ENCODE measurements around the gene SECISBP2L.

The SECISBP2L gene

DNA sequence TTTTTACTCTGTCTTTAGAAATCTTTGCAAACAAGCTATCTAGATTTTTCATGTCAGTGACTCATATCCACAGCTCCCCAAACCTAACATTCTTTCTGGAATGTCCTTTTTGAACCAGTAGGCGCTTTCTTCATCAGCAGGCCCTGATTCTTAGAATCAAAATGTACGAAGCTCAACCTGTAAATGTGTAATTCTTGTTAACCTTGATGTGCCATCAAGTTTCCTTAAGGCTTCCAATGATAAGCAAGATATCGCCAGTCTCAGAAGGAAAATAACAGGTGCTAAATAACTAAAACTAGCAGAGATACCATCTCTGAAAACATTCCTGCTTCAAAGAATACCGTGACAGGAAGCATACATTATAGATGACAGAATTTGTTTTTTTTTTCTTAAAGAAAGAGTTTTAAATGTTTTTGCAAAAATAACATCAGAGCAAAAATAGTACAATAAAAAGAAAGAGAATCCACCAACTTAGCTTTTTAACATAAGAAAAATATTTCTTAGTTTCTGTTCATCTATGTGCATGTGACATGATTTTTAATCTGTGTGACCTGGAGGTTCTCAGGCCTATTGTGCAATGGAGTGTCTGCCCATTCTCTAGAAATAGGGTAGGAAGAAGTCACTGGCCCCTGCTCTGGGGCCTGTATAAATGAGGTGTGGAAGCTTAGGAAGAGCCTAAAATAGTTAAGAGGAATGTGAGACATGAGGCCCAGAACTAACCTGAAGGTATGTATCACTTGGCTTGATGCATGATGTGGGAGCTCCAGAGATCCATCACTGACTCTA is 14.7 kb upstream of the SECISBP2L start:
- DNase-seq (ENCODE audit: low read depth, low spot score): no peak

DNA sequence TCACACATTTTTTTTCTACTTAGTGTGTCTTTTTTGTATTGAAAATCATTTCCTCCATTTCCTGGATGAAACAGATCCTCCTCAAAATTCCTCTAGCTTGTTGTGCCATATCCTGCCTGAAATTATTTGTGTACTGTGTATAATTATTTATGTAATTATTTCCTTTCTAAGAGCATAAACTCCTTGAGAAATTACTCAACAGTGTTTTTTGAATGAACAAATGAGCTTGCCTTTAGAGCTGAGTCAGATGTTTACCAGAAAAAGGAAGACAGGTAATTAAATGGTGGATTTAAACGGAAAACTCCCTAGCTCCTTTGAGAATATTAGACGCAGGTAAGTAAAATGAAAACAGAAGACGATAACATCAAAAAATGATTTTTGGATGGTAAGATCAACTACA is 13.2 kb upstream of the SECISBP2L start:
- DNase-seq (ENCODE audit: low read depth, low spot score): no peak

DNA sequence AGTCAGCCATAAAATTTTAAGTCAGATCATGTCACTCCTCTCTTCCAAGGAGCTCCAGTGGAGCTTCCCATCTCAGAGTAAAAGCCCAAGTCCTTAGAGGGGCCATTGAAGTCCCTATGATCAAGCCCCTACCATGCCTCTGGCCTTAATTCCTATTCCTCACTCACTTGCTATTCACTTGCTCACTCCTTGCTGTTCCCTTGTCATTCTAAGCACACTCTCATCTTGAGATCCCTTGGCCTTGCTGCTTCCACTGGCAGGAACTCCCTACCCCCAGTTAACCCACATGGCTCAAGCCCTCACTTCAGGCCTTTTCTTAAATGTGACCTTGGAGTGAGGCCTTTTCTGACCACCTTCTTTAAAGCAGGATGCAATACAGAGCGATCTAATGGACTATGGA is 12.3 kb upstream of the SECISBP2L start:
- DNase-seq (ENCODE audit: low read depth, low spot score): no peak

DNA sequence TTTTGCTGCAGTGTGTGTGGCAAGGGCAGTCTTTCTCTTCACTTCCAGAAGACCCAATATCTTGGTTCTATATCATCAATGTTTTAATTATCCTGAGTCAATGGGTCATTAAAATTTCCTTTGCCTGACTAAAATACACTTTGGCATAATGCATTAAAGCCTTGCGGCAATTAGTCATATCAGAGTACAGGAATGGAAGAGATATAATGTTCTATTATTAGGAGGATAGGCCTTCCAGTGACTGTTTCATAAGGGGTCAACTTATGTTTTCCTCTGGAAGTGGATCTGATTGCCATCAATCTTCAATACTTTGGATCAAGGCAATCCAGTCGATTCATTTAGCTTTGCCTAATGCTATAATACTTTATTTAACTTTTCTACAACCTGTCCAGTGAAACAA is 9.4 kb upstream of the SECISBP2L start:
- no peak for DNase-seq (ENCODE audit: low read depth, low spot score)

DNA sequence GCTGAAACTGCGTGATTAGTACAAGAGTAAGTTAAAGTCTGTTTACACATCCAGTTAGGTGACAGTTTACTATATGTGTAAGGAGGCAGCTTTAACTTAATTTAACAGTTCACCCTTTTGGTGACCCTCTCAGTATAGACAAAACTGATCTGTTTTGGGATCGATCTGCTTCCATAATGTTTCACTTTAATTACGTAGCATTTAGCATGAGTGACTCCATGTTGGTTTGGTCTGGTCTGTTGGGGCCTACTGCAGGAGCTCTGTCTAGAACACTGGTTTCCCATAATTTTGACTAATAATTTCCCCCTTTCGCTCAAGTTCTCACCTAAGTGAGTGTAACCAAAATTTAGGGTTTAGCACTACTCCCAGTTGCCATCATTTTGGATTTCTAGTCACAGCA is 6.4 kb upstream of the SECISBP2L start:
- no peak for DNase-seq (ENCODE audit: low read depth, low spot score)

DNA sequence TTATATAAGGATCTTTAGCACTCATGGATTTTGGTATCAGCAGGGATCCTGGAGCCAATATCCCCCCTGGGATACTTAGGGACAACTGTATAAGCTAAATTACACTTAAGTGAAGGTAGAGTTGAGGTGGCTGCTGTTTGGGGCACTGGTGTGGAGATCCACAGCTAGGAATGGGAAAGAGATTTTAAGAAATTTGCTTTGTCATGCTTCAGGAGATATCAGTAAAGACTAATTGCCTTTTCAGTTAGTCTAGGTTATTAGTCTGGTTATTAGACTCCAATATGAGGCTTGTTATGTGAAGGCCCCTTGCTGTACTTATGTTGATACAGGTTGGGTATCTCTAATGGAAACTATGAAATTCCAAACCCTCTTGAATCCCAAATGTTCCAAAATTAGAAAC is 1.2 kb upstream of the SECISBP2L start:
- DNase-seq (ENCODE audit: low read depth, low spot score): no peak

DNA sequence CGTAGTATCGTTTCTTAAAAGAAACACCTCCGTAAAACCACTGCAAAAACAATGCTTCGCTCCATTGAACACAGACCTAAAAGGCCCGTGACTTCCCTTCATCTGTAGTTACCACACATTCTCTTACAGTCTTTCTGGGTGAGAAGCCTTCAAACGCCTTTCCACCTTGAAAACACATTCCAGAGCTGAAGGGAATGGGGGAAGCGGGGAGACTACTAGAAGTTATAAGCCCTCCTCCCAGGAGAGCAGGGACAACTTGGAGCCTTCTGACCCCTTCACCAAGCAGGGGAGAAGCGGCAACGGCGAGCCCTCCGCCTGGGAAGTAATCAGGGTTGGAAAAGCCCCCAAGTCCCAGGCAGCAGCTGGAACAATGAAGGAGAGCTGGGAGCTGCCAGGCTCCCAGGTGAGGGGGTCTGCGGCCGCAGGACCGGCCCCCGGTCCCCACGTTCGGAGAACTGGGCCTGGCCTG is 461 bp downstream of the SECISBP2L start:
- DNase-seq (ENCODE audit: low read depth, low spot score): no peak

DNA sequence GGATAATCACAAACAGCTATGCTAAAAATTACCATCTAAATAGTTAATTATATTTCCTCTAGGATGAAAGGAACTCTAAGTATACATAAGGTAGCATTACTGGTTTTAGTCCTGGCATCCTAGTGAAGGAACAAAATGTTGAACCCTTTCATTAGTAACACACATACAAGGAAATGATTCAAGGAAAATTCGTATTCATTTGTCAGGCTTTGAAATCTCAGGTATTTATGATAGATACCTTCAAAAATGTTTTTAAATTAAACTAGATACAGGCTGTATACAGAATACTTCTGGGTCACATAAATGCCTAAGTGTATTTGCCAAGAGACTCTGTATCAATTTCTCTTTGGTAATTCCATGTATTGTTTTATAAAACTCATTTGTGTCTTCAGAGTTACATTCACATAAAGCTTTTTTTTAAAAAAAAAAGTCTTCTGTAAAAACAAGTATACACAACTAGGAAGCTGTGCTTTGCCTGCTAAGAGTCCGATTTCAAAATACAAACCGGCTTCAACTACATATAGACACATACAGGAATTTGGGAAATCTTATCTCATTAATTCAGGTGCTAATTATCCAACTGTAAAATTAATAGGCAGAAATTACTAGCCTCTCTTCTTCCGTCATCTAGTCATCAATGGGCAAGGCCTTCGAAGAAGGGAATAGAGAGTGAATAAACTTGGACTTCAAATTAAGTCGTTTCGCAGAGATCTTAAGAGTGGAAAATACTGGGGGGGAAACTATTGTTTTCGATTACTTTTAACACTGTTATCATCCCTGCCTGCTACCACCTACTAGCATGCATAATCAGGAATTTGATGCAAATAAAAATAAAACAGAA is 1.3 kb downstream of the SECISBP2L start:
- no peak for DNase-seq (ENCODE audit: low read depth, low spot score)

DNA sequence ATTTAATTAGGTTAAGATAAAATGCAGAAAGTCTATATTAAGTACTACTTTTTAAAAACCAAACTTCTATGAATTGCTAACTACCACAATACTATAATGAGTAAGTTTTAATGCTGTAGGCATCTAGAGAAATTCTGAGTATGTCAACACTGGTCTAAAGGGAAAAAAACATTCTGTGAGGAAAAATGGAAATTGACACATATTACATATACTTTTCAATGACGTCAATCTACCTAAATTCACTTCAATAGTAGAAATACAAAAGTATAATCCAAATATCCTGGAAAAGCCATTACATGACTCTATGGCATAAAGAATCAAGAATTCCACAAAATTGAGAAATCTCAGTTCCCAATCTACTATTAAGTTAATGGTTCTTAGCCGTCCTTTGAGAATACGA is 2.2 kb downstream of the SECISBP2L start:
- no peak for DNase-seq (ENCODE audit: low read depth, low spot score)

DNA sequence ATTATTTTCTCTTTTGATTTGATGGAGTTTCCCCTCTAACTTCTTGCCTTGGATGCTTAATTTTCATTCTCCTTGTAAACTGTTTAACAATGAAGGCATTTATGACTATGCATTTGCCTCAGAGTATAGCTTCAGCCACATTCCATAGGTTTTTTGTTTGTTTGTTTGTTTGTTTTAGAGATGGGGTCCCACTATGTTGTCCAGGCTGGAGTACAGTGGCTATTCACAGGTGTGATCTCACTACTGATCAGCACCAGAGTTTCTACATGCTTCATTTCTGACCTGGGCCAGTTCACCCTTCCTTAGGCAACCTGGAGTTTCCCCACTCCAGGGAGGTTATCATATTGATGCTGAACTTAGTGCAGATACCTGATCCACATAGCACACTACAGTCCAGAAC is 4.1 kb downstream of the SECISBP2L start:
- DNase-seq (ENCODE audit: low read depth, low spot score): no peak

DNA sequence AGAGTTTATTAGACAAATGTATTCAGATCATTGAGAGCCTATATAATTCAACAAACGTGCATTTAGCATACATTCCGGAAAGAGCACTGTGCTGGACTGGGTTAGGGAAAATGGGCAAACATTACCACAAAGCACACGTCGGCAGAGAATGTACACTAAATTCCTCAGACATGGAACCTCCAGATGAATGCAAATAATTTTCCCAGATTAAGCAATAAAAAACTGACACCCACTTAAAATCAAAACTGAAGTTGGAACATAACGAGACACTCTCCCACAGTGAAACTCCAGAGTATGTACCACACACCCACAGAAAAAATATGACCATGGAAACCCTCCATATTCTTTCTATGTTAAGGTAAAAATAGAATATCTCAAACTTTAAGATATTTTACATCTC is 4.8 kb downstream of the SECISBP2L start:
- no peak for DNase-seq (ENCODE audit: low read depth, low spot score)

DNA sequence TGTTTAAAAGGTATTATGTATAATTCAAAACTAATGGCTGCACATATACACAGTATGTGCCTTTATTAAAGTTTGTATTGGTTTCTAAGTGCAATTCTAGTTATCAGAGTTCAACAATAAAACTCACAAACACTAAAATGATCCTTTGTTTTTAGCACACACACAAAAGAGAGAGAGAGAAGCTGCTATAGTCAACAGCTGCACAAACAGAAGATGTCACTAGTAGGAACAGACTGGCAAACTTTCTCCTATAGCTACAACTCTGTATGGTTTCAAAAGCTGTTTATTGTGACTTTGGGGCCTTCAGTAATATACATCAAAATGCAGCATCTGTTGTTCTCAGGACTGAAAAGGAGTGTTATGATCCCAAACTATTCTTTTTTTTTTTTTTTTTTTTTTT is 6.1 kb downstream of the SECISBP2L start:
- DNase-seq (ENCODE audit: low read depth, low spot score): no peak

DNA sequence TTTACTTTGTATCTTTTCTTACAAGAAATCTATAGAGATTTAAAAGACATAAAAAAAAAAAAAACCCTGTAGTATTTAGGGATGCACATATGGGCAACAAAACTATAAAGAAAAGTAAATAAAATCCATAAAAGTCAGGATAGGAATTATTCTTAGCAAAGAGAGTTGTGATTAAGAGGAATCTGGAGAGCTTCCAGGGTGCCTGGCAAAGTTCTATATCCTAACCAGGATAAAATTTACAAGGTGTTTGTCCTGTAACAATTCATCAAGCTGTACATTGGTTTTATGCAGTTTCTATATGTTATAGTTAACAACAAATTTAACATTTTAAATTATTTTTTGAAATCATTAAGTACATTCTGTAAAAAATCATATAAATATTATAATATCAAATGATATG is 7.9 kb downstream of the SECISBP2L start:
- no peak for DNase-seq (ENCODE audit: low read depth, low spot score)

DNA sequence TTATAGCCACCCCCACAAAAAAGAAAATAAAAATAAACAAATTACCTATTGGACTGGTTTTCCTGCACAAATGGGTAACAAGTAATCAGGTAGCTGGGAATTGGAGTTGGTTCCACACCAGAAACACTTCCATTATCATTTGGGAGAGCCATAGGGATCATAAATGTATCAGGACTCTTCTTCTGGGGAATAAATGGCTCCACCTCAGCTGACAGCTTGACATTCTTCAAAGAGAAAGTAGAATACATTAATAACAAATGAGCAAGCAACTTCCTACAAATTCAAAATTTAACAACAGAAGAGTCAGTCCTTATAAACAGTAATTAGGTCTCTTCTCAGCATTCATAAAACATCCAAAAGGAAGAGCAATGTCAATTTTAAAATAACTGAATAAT is 8.7 kb downstream of the SECISBP2L start:
- DNase-seq (ENCODE audit: low read depth, low spot score): no peak

DNA sequence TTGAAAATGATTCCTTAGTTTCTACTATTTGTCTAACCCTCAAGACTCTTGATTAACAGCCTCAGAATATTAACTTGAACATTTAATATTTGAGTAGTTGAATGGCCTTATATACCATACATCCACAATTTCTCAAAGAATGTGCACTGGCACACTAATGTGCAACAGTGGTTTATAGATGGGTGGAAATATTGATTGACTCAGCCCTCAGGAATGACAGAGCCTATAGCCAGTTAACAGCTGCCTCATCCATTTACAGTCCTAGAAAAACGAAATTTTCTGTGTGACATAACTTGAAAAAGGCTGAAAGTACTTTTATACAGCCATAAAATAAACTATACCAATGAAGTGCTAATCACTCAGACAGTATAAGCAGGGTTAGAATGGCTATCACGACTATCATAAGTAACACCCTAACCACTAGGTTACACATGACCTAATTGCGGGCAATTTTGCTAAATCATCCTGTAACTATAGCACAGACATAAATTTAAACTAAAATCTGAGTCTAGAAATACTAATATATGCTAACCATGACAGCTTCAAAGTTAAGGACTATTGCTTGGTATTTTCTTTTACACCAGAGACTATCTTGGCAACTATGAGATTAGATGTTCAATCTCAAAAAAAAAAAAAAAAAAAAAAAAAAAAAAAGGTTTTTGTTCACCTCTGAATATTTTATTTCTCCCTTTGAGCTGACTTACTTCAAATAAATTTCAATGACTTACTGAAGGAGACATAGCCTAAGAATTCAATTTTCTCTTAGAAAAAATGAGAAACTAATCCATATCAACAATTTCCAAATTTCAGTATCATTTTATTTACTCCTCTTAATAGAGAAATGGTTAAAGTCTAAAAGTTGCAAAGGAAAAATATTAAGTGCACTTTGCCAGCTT is 9.3 kb downstream of the SECISBP2L start:
- DNase-seq (ENCODE audit: low read depth, low spot score): no peak

DNA sequence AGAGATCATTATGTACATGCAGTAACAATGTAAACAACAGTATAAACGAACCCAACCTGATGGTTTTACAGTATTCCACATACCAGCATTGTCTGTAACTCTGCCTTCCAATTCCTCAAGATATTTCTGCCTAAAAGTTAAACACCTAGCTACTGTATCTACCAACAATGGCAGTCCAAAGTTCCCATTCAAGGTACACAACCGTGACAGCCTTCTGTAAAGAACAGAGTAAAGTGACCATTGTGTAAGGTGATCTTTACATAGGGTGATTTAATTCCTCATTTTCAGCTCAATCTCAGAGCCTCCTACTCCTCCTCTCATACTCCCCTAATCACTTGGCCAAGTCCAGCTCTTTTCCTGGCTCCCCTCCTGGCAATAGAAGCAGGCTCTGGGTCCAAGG is 10.4 kb downstream of the SECISBP2L start:
- DNase-seq (ENCODE audit: low read depth, low spot score): no peak

DNA sequence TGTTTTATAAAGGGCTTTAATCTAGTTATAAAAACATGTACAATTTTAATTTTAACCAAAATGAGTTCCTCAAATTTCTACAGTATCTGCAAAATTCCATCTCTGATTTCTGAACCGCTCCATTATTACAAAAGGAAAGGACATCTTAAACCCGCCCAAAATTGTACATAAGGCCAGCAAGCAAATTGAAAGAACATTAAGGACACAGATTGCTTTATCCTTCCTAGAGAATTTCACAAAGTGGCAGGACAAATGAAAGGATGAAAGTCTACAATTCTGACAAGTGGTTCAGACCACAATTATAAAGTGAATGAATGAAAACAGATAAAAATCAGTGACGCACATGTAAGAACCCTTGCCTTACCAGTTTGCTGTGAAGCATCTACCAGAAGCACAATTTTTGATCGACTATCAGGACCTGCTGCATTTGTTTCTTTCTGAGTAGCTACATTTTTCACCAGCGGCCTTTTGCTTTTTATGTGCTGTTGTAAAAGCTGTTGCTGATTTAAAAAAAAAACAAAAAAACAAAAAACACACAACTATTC is 13.6 kb downstream of the SECISBP2L start:
- no peak for DNase-seq (ENCODE audit: low read depth, low spot score)

DNA sequence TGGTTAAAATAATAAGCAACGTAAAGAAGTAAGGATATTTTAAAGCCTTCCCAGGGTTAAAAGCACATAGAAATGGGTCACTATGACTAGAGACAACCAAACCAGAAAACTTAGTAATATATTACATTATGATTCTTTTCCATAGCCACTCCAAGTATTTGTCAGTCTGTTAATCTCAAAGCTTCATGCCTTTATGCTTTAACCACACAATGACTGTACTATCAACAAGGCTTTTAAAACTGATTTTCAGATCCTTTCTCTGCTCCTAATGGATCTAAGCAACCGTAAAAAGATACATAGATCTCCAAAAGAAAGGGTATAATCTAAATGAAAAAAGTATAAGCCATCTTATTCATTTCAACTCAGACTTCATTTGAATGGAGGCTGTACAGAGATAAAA is 14.4 kb downstream of the SECISBP2L start:
- DNase-seq (ENCODE audit: low read depth, low spot score): no peak

DNA sequence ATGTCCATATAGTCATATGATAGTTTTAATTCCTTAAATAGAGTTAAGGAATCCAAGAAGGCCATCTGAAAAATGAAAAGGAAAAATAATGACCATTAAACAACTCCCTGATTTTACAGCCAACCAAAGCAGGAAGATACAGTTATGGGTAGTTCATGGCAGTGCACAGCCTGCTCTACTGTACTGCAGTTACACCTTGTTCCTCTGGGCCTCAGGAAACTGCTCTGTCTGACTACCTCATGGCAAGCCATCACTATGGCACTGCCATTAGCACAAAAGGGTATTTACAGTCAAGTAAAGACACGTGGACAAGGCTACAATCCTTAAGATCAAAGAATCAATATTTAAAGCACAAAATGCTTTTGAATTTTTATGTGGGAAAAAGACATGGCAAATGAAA is 19.5 kb downstream of the SECISBP2L start:
- no peak for DNase-seq (ENCODE audit: low read depth, low spot score)

DNA sequence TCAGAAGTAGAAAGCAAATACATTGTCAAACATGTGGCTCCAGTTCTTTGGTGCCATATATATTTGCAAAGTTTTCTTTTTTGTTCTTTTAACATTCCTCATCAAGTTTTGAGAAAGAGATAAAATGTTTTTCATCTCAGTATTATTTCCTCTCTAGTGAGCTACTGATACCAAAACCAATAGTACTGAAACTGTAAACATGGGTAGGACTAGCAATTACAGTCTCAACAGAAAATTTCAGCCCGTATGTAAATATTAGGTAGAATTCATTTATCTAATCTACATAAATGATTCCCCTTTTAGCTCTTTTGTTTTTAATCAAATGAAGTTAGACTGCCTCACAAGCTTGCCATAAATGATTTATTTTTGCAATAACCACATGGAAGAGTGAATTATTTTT is 21.4 kb downstream of the SECISBP2L start:
- DNase-seq (ENCODE audit: low read depth, low spot score): no peak

DNA sequence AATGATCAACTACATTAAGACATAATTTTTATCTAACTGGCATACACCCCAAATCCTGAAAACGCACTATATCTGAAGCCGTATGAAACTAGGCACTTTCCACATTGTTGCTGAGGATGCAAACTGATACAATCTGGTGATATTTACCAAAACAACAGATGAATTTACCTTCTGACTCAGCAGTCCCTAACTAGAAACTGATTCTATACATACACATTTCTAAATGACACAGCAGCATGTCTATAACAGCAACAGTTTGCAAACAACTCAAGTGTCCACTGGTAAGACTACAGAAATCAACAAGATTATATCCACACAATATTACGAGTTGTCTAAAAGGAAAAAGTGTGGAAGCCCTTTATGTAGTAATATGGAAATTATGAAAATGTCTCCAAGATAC is 22.9 kb downstream of the SECISBP2L start:
- DNase-seq (ENCODE audit: low read depth, low spot score): no peak

DNA sequence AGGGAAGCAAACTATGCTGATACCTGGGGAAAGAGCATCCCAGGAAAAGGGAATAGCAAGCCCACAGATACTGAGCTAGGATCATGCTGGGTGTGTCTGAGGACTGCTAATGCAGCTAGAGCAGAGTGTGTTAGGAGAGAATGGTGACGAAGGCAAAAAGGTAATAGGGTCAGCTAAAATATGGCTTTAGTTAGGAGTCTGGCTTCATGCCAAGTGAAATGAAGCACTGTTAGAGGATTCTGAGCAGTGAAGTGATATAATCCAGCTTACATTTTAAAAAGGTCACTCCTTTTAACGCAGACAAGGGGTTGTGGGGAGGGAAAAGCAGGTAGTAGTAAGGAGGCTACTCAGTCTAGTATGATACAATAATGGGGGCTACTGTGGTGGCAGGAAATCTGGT is 30.4 kb downstream of the SECISBP2L start:
- no peak for DNase-seq (ENCODE audit: low read depth, low spot score)

Measured in activated naive CD8-positive, alpha-beta T cell treated with anti-CD3 and anti-CD28 coated beads, Interleukin-2, amount 50 U/mL, for 16 hours (primary cell).